ENCODE results near the gene SYNGR2.

SYNGR2 gene

DNA sequence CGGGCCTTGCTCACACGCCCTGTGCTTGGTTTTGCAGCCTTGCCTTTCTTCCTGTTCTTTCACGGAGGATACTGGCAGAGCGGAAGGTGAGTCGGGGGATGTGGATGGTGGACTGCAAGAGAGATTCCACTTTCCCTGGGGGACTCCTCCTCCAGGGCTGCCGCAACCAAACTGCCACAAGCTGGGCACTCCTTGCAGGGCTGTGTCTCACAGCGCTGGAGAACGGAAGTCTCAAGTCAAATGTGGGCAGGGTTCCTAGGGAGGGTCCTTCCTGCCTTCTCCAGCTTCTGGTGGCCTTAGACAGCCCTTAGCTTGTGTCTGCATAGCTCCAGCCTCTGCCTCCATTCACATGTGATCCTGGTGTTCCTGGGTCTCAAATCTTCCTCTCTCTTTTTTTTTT, 34.3 kb downstream of the SYNGR2 start:
- no peak overlapping the region for H3K4me2 ChIP-seq
- peaks cover 8% of the 10 kb centered on the region; the same call in 1 of the 2 replicates for H3K79me2 ChIP-seq (ENCODE audit: insufficient read depth, low read depth)
- H3K27me3 ChIP-seq (ENCODE audit: insufficient read depth, low read depth) = no peaks in the 10 kb centered on the region
- H3K4me1 ChIP-seq (ENCODE audit: low read depth, poor library complexity, severe bottlenecking) = no peaks in the 10 kb centered on the region
- 0 out of 2 replicates have a peak, but pooled peaks cover 3% of the 10 kb centered on the region for H3K36me3 ChIP-seq (ENCODE audit: insufficient read depth)
- TF ChIP-seq CTCF (conservative IDR thresholded peaks at IDR 0.05; ENCODE audit: low read depth, low read length) = no peak
- no peak overlapping the region for H3K4me3 ChIP-seq (IDR thresholded peaks at IDR 0.05; ENCODE audit: insufficient read depth, low read depth, low read length)
- H3K27ac ChIP-seq = no peak overlapping the region
- no peak overlapping the region for H2AFZ ChIP-seq (ENCODE audit: low read depth)
- no peaks in the 10 kb centered on the region for H4K20me1 ChIP-seq (ENCODE audit: insufficient read depth)
- no peak overlapping the region for H3K9ac ChIP-seq

GRCh38 chr17:78204387-78205123, 36.2 kb downstream of the SYNGR2 start:
- Histone ChIP-seq H3K36me3 (ENCODE audit: insufficient read depth) (0 out of 2 replicates have a peak, but pooled peaks cover 3% of the 10 kb centered on the region), H3K4me3 (IDR thresholded peaks at IDR 0.05; ENCODE audit: insufficient read depth, low read depth, low read length) (no peak overlapping the region), H3K4me1 (ENCODE audit: low read depth, poor library complexity, severe bottlenecking) (no peaks in the 10 kb centered on the region), H3K4me2 (no peak overlapping the region), H2AFZ (ENCODE audit: low read depth) (no peak overlapping the region), H3K27me3 (ENCODE audit: insufficient read depth, low read depth) (no peaks in the 10 kb centered on the region), H3K79me2 (ENCODE audit: insufficient read depth, low read depth) (peaks cover 8% of the 10 kb centered on the region; the same call in 1 of the 2 replicates), H3K27ac (no peak overlapping the region), H3K9ac (no peak overlapping the region), H4K20me1 (ENCODE audit: insufficient read depth) (no peaks in the 10 kb centered on the region)
- no peak for TF ChIP-seq CTCF (conservative IDR thresholded peaks at IDR 0.05; ENCODE audit: low read depth, low read length)

GRCh38 chr17:78205124-78205775, 36.9 kb downstream of the SYNGR2 start:
- Histone ChIP-seq H3K27me3 (ENCODE audit: insufficient read depth, low read depth) (no peaks in the 10 kb centered on the region), H3K27ac (no peak overlapping the region), H2AFZ (ENCODE audit: low read depth) (no peak overlapping the region), H3K9ac (no peak overlapping the region), H3K4me2 (no peak overlapping the region), H3K4me1 (ENCODE audit: low read depth, poor library complexity, severe bottlenecking) (no peaks in the 10 kb centered on the region), H3K79me2 (ENCODE audit: insufficient read depth, low read depth) (peaks cover 2% of the 10 kb centered on the region; the same call in 1 of the 2 replicates), H4K20me1 (ENCODE audit: insufficient read depth) (no peaks in the 10 kb centered on the region), H3K36me3 (ENCODE audit: insufficient read depth) (0 out of 2 replicates have a peak, but pooled peaks cover 3% of the 10 kb centered on the region), H3K4me3 (IDR thresholded peaks at IDR 0.05; ENCODE audit: insufficient read depth, low read depth, low read length) (no peak overlapping the region)
- TF ChIP-seq CTCF (conservative IDR thresholded peaks at IDR 0.05; ENCODE audit: low read depth, low read length) = no peak

GRCh38 chr17:78206298-78206697, 37.9 kb downstream of the SYNGR2 start:
- no peak for TF ChIP-seq CTCF (conservative IDR thresholded peaks at IDR 0.05; ENCODE audit: low read depth, low read length)
- Histone ChIP-seq H3K4me2 (no peak overlapping the region), H3K79me2 (ENCODE audit: insufficient read depth, low read depth) (no peaks in the 10 kb centered on the region), H4K20me1 (ENCODE audit: insufficient read depth) (no peaks in the 10 kb centered on the region), H3K4me3 (IDR thresholded peaks at IDR 0.05; ENCODE audit: insufficient read depth, low read depth, low read length) (no peak overlapping the region), H3K36me3 (ENCODE audit: insufficient read depth) (0 out of 2 replicates have a peak, but pooled peaks cover 3% of the 10 kb centered on the region), H3K9ac (no peak overlapping the region), H2AFZ (ENCODE audit: low read depth) (no peak overlapping the region), H3K27me3 (ENCODE audit: insufficient read depth, low read depth) (no peaks in the 10 kb centered on the region), H3K27ac (no peak overlapping the region), H3K4me1 (ENCODE audit: low read depth, poor library complexity, severe bottlenecking) (no peaks in the 10 kb centered on the region)
